Islet precursor cell (in vitro differentiated cells): ENCODE results near the gene FOXO3.
"Not testable (repeated sequence)": the region's sequence is repeated elsewhere in the genome, so short reads cannot be mapped to it uniquely, and the experiment has no call there.

Experiments
- DNase-seq: peaks from one replicate; pipeline ENCODE4 v3.0.0-alpha.2; 2018

FOXO3 gene

DNA sequence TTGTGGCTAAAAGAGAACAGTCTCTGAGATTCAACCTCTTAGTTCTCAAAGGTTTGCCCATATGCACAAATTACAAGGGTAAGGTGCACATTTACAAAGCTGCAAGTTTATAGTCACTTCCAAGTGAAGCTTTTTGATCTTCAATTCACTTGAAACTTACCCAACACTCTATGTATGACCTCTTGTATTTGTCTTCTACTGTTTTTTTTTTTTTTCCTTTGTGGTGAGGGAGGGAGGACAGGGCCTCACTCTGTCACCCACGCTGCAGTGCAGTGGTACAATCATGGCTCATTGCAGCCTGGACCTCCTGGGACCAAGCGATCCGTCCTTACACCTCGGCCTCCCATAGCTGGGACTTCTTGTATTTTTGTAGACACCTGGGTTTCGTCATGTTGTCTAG is 4.5 kb upstream of the FOXO3 start:
- no peak for DNase-seq

DNA sequence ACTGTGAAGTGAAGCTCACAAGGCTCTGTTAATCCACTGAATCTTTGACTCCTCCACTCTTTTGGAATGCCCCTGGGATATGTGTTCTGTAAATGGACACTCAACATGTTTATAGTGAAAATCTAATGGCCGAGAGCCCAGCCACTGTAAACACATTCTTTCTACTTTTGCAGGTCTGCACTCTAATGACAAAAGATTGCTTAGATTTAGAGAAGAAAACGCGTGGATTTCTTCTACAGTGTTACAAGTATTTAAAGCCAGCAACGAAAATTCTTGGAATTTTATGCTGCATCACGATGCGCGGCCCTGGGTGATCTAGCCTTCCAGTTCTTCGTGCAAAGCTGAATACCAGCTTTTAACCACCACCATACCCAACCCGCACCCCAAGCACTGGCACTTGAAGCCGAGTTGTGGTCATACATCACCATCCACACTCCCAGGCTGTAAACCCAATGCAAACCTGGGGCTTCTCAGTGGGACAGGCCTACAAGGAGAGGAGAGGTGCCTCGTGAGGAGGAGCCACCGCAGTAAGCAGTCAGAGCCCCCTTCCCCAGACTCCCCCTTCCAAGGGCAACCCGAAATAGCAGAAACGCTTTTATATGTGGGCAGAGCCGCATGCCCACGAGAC is 3.7 kb upstream of the FOXO3 start:
- DNase-seq = peak; percentile 61

DNA sequence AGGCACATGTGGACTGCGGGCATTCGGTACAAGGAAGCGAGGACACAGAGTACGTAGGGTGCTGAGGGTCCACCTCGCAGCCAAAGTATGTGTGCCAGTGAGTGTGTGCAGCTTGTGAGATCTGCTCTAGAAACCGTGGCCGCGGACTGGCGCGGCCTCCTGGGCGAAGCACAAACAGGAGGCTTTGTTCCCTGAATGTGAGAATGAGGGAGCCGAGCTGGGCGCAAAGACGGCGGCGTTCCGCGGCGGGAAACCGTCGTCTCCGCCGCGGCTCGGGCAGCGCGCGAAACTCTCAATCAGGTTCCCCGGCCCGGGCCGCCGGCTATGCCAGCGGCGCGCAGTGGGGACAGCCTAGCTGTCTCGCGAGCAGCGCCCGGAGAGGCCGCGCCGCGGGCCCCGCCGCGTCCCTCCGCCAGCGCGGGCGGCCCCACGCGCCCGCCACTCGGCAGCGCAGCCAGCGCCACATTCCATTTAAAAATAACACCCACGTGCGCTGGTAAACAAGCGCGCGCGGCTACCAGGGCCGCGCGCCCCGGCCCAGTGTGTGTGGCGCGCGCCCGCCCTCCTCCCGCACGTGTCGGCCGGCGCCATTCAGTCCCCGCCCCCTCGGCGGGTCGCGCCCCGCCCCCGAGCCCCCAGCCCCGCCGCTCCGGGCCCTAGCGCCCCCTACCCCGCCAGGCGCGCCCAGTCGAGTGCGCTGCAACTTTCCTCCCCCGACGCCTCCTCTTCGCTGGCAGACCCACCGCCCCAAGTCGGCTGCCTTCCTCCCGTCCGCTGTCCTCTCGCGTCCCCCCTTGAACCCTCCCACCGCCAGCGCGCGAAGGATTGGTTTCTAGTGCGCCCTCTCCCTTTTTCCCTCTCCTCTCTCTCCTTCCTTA is 3.0 kb upstream of the FOXO3 start:
- peak; percentile 76 for DNase-seq

DNA sequence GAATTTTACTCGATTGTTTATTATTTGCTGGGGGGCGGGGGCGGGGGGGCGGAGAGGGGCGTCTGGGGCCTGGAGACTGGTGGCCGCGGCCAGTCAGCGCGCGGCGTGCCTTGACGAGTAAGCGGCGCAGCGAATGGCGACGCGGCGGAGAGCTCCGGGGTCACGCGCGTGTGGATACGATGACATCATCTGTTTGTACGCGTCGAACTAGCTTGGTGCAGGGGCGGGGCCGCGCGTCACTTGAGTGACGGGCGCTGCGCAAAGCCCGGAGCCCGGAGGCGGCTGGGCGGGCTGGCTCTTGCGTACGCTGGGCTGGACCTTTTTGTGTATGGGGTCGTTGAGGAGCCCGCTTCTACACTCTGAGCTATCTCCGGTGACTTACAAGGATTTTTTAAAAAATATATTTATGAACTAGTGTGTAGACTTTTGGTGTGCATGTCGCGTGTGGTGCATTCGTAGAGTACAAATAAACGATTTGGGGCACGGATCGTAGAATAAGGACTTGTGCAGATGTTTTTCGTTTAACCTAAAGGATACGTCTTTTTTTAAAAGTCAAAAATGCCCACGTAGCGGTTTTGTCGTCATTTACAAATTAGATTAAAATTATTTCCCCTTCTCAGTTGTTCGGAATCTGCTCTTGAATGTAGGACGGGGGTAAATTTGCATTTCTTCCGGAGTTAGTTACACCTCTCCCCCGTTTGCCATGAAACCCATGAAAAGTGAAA is 2.2 kb upstream of the FOXO3 start:
- peak; percentile 99 for DNase-seq

DNA sequence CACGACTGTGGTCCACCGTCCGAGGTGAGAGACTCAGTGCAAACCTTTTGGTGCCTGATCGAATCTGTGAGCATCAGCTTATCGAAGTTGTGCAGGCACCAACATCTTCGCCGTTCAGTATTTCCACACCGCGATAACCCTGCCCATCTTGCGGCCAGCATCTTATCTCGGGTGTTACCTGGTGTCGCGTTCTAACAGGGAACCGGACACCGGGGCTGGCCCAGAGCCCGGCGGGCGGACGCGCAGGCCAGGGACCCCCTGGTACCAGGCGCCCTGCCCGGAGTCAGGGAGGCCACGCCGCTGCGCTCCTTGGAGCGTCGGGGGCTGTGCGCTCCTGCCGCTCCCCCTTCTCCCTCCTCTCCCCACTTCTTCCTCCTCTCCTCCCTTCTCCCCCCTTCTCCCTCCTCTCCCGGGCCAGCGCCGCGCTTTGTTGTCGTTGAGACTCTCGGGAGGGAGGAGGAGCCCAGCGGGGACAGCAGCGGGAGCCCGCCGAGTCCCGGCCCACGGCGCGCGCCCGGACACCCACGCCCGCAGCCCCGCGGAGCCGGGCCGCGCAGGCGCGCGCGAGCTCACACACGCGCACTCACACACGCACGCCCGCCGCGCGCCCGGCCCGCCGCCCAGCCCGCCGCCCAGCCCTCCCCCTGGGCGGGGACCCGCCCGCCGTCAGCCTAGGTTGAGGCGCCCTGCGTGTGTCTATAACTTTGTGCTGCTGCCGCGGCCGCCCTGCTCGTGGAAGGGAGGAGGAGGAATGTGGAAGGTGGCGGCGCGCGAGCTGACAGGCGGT is 1.4 kb upstream of the FOXO3 start:
- DNase-seq = peak; percentile 90

DNA sequence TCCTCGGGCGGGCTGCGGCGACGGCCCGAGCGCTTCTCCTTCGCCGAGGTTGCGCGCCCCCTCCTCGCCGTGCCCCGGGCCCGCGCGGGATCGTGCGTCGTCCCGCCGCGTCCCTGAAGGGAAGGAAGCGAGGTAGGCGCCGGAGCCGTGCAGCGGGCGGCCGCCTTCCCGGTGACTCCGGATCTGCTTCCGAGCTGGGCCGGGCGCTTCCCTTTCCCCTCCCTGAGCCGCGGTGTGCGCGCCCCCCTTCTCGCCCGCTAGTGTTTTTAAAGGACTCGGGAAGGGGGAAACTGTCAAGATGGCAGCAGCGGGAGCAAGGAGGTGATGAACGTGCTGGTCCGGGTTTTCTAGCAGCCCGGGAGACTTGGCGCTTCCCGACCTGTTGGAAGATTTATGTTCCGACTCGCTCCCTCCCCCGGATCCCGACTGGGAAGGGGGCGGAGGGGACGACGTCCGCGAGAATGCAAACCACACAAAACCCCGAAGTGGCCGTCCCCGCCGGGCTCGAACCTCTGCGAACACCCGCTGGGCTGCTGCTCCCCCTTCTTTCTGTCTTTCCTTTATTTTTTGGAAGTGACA is 744 bp upstream of the FOXO3 start:
- peak; percentile 91 for DNase-seq

DNA sequence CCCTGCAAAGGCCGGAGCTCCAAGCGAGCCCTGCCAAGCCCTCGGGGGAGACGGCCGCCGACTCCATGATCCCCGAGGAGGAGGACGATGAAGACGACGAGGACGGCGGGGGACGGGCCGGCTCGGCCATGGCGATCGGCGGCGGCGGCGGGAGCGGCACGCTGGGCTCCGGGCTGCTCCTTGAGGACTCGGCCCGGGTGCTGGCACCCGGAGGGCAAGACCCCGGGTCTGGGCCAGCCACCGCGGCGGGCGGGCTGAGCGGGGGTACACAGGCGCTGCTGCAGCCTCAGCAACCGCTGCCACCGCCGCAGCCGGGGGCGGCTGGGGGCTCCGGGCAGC is 561 bp downstream of the FOXO3 start:
- not testable (repeated sequence) for DNase-seq

DNA sequence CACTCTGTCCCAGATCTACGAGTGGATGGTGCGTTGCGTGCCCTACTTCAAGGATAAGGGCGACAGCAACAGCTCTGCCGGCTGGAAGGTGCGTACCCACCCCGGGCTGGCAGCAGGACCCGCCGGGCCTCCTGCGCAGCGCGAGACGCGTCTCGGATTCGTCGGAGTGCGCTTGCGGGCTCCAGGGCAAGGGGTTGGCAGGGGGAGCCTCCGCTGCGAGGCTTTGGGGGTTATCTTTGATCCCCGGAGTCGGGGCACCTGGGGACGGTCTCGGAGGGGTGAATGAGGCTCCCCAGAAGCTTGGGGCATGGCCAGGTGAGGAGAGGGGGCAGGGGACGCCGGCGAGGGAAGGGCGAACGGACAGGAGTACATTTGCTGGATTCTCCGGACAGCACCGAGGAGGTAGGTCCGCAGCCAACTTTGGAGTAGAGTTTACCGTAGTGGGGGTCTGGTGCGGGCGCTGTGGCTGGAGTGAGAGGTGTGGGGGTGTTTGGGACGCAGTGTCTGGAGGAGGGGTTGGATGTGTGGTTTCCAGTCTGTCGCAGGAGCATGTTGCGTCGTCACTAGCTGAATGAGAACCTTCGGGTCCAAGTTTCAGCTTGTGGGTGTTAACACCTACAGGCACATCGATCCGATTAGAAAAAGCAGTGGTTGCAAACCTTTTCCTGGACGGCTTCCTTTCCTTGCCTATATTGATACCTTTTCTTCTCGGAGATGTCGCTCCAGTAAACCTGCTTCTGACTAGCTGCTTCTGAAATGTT is 1.2 kb downstream of the FOXO3 start:
- DNase-seq = peak; percentile 60

DNA sequence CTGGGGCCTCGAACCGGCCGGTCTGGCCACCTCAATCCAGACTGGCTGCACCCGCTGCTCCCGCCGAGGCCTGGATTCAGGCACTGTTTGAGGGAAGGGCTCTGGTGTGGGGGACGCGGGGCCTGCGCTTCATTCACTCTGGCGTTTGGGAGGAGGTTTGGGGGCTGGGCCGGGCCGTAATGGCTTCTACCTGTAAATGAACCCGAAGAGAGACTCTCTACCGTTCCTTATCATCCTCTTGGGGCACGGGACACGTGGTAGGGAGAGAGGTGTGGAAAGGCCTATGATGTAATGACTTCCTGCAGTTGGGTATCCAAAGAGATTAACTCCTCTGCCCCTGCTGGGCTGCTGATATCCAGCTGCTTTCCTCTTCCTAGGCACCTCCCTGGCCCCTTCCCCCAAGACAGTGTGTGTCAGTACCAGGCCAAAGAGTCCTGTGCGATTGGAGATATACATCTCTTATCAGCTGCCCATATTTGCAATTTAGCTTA is 1.8 kb downstream of the FOXO3 start:
- DNase-seq = peak; percentile 90

DNA sequence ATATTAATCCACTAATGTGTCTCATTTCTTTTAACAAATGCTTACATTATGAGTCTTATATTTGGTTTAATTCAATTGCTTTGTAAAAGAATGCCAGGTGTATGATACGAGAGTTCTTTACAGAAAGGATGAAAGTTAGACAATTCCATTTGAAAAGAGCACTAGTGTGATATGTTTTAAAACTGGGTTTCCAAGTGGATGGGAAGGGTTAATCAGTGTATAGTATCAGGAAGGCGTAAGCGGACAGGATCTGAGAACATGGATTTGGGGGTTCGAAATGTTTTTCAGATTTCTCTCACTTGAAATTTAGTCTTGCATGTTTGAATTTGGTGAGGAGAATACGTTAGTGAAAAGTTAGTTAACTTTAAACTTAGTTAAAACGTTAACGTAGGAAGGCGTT is 2.6 kb downstream of the FOXO3 start:
- DNase-seq = no peak

DNA sequence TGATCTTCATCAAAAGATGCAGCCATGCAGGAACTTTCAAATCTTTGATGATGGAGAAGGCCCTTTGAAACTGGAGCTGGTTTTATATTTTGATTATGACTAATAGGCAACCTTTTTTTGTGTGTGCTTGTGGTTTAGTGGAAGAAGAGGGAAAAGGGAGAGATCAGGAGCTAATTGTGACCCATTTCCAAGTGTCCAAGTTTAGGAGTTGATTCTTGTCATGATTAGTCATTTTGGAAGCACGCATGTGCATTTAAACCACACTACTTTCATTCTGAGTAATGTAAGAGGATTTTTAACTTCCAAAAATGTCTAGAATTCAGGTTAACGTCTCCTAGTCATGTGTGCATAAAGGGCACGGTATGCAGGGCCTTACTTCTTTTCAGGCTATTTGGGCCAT is 3.5 kb downstream of the FOXO3 start:
- DNase-seq = no peak

DNA sequence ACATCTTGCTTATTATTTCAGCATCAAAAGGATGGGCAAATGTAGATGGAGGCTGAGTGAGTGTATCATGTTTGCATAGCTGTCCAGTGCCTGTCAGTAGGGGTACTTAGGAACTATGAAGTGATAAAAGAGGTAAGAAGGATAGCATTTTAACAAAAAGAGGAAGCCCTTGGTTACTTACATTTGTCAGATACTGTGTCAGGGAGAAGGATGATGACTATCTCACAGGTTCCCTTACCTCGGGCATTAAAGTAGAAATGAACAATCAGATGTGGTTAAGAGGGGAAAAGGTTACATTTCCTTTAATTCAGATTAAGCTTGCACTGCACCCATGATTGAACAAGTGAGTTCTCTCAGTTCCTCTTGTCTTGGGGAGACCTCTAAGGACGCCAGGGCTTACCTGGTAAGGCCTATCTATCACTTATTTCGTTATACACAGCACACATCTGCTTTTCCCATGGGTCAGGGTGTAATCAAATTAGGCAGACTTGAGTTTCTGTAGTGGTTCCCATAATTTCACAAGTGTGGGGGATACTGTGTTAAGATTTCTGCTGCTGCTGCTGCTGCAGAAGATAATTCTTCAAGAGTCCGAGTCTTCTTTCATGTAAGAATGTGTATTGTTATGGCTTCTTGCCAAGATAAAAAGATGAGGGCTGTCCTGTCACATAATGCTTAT is 4.5 kb downstream of the FOXO3 start:
- no peak for DNase-seq

DNA sequence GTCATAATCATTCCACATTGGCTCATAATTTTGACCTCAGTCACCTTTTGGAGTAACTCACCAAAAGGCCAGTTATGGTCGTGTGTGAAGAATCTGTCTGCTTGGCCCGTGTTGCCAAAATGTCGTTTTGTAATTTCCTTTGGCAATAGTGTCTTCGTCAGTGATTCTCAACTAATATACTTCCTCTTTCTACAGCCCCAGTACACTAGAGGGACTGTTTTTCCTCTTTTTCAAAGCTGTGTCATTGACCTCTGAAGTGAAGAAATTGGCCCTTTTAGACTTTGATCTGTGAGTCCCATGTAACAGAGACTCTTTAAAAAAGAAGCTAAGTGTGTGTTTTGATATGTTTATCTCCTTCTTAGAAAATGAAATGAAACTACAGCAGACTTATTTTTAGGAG is 5.2 kb downstream of the FOXO3 start:
- DNase-seq = no peak

DNA sequence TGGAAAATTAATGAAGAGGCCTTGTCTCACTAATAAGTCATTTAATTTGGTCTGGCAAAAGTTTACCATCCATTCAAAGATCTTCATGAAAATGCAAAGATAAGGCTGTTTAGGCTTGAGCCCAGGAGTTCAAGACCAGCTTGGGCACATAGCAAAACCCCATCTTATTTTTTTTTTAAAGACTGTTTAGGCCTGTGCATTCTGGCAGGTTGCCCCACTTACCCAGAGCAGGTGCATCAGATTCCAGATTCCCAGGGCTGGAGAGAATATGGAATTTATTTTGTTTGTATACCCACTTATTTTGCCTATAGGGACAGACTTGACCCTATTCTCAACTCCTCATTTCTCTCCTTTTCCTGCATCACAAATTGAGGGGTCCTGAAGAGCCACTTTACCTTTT is 5.7 kb downstream of the FOXO3 start:
- DNase-seq = no peak

DNA sequence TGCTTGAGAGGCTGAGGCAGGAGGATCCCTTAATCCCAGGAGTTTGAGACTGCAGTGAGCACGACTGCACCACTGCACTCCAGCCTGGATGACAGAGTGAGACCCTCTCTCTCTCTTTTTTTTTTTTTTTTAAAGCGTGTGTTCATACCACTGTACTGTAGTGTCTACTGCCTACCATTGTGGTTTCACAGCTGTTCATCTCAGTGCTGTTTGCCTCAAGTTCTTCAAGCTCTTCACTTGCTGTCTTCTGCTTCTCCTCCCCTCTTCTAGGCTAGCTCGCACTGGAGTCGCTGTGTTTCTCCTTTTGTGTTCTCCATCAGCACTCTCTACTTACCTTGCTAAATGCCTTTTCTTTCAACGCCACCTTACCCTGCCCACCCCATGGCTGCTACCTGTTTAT is 7.4 kb downstream of the FOXO3 start:
- DNase-seq = no peak

DNA sequence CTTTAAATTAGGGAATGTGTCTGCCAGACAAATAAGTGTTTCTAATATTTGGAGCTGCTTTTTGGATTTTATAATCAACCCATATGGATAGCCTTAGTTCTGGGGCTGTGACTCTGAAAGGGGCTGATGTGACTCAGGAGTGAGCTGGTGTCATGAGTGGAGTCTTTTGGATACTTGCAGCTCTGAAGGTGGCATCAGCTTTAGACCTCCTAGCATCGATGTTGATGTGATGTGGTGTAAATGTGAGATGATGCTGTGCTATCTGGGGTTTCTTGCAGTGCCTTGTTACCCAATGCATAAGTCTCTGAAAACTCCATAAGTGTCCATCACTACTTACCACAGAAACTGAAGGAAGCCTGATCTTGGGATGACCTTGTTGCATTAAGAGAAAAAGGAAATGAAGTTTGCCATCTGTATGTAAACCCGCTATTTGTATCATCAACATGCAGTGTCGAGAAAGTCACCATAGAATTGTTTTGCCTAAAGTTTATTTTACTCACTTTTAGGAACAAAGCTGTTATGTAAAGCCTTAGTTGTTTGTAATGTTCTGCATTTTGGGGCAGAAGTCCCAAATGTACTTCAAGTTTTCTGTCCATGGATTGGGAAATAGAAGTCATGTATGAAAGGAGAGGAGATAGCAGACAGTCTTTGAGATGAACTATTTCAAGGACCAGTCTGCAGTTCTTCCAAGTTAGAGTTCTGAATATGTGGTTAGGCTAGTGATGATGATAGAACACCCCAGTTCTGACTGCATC is 8.0 kb downstream of the FOXO3 start:
- DNase-seq = no peak

DNA sequence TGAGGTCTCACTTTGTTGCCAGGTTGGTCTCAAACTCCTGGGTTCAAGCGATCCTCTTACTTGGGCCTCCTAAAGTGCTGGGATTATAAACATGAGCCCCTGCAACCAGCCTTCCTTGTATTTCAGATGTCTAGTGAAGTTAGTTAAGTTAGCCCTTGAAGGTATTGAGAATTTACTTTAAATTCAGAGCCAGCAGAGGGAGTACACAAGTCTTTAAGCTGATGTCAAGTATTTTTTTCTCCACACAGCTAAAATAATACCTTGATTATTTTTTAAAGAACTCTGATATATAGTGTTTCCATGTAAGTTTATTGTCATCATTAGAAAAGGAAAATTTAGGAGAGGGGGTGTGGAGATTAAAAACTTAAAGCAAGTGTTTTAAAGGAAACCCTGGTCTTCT is 9.8 kb downstream of the FOXO3 start:
- DNase-seq = no peak

DNA sequence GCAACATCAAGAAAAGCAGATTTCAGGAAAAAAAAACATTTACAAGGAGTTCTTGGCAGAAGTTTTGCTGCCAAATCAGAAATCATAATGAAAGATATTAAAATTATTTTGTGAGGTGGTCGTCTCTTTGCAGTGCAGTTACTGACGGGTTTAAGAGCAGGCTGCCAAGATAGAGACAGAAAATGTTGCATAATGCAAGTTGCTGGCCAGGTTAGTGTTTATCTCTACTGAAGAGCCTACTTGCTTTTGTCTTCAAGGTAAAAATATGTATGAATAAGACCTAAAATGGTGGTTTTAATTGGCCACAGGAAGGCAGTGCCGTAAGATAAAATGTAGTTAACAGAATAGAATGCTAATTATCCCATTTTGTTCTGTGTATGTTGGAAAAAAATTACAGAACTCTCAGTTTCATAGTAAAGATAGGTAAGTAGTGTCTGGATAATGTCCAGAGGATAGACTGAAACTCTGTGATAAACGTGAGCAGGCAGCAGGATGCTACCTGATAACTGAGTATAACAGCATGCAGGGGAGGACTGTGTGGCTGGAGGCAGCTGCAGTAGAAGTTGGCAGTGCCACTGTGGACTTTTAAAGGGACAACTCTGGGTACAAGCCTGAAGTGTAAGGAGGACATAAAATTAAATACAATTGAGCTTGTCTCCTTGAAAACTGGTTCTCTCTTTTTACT is 13.9 kb downstream of the FOXO3 start:
- no peak for DNase-seq

DNA sequence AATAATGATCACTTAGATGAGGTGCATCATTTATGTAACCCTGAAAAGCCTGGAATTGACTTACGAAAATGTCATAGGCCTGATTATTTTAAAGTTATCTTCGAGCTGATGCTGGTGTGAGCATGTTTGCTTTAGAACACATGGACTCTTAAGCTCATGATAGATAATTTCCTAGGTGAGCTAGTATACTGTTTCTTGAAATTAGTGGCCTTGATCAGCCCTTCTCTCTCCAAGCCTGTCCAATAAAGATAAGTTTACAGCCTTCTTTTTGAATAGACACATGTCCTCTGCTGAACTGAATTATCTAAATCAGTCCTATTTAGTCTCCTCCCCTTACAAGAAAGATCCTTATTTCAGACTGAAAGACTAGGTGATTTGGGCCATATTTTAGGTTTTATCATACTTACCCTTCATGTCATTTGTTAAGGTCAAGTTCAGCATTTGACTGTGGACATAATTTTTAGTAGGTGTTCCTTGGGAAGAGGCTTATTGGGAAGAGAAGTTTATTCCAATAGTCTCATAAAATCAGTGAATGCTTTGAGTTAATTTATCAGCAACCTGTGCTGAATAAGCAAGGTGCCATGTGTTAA is 15.3 kb downstream of the FOXO3 start:
- no peak for DNase-seq
